Caco-2 (cell line): ENCODE data around the gene GNAQ. TPM values are rescaled to one million over a fixed set of nuclear protein-coding genes. Genes with fewer than 3 reads are reported as not detected.
"Not testable (repeated sequence)": the region's sequence is repeated elsewhere in the genome, so short reads cannot be mapped to it uniquely, and the experiment has no call there.

Experiments
- BruUV-seq: library from RNA; stranded (reverse); fragments of 400-500 nt; replicated peaks from 2 replicates; lab custom pipeline; 2021; lab: Mats Ljungman, UMichigan
- CTCF ChIA-PET: fragments of 300-600 bp; sonication (Branson Sonifier 250); formaldehyde crosslinking; loops from one replicate; lab custom pipeline; 2022; ENCODE audit warnings: antibody characterized with exemption; lab: Charles Lee
- POLR2A ChIA-PET: fragments of 300-600 bp; sonication (Branson Sonifier 250); formaldehyde crosslinking; loops from one replicate; lab custom pipeline; 2022; ENCODE audit warnings: antibody characterized with exemption; lab: Charles Lee
- DNase-seq, 2 experiments: peaks; one replicate each; pipeline versions ENCODE4 v3.0.0 to v3.0.0-alpha.2; 2020 to 2022
- H3K27me3 ChIP-seq: replicated peaks from 2 replicates; pipeline ENCODE4 v1.6.0; 2011; ENCODE audit warnings: low read length; ENCODE audit not compliant: control insufficient read depth, insufficient read depth
- H3K36me3 ChIP-seq: 2 replicates; pipeline ENCODE4 v1.5.1; 2011; ENCODE audit warnings: low read length; ENCODE audit not compliant: control insufficient read depth, insufficient read depth
- H3K4me1 ChIP-seq: fragments of 250-450 bp; sonication (Bioruptor Pico); 2 replicates; pipeline ENCODE4 v1.5.1; 2020; ENCODE audit warnings: mild to moderate bottlenecking
- H3K4me3 ChIP-seq: 2 replicates; pipeline ENCODE4 v1.5.1; 2011; ENCODE audit warnings: low read depth, mild to moderate bottlenecking, control low read depth, low read length
- H3K9me3 ChIP-seq: fragments of 250-450 bp; sonication (Bioruptor Pico); 2 replicates; pipeline ENCODE4 v1.5.1; 2020; ENCODE audit warnings: mild to moderate bottlenecking, moderate library complexity
- H3K27ac Mint-ChIP-seq: one replicate; pipeline ENCODE4 v1.8.0; 2022; ENCODE audit warnings: mixed read lengths; ENCODE audit not compliant: unreplicated experiment
- H3K27me3 Mint-ChIP-seq: one replicate; pipeline ENCODE4 v1.8.0; 2022; ENCODE audit warnings: mixed read lengths; ENCODE audit not compliant: insufficient read depth, unreplicated experiment
- H3K36me3 Mint-ChIP-seq: one replicate; pipeline ENCODE4 v1.8.0; 2022; ENCODE audit warnings: mild to moderate bottlenecking, mixed read lengths; ENCODE audit not compliant: insufficient read depth, unreplicated experiment
- H3K4me1 Mint-ChIP-seq: one replicate; pipeline ENCODE4 v1.8.0; 2022; ENCODE audit warnings: low read depth, mixed read lengths; ENCODE audit not compliant: unreplicated experiment
- H3K4me3 Mint-ChIP-seq: one replicate; pipeline ENCODE4 v1.8.0; 2022; ENCODE audit warnings: mild to moderate bottlenecking, moderate library complexity, mixed read lengths; ENCODE audit not compliant: unreplicated experiment
- H3K9me3 Mint-ChIP-seq: one replicate; pipeline ENCODE4 v1.8.0; 2022; ENCODE audit warnings: mixed read lengths; ENCODE audit not compliant: unreplicated experiment
- CTCF ChIP-seq, 2 experiments: fragments of 200-600 bp in 1 of 2; IDR thresholded peaks; 1 replicate in 1 of 2; 2 replicates in 1 of 2; pipeline versions ENCODE4 v1.5.1 to v1.8.0; 2011 to 2022; ENCODE audit warnings: antibody characterized with exemption in 1 of 2, control low read depth in 1 of 2, inconsistent platforms in 1 of 2, low read depth in 1 of 2, low read length in 1 of 2, mild to moderate bottlenecking in 1 of 2, moderate library complexity in 1 of 2; ENCODE audit not compliant: insufficient read depth in 1 of 2, severe bottlenecking in 1 of 2, unreplicated experiment in 1 of 2
- intact Hi-C: fragments of 100-400 bp; cut with micrococcal nuclease; formaldehyde crosslinking; loops from one replicate; pipeline ENCODE4 v1.10.0; 2022; ENCODE audit not compliant: unreplicated experiment
- total RNA-seq: library from RNA; stranded (reverse); gene quantifications from 2 replicates; pipeline ENCODE4 v1.2.3, GENCODE V29; 2022

GNAQ gene
- total RNA-seq, 1 experiment from 2014 or later = 10.1 TPM

- no peaks in the 10 kb centered on the region for H3K36me3 Mint-ChIP-seq
- H3K4me1 Mint-ChIP-seq = no peaks in the 10 kb centered on the region
- H3K9me3 Mint-ChIP-seq = no peaks in the 10 kb centered on the region
- no peaks in the 10 kb centered on the region for H3K27me3 Mint-ChIP-seq
- no TSS peak for BruUV-seq
- H3K27ac Mint-ChIP-seq = no peak overlapping the region
- H3K36me3 ChIP-seq = no peaks in the 10 kb centered on the region
- DNase-seq = no peak
- no peak overlapping the region for H3K4me3 ChIP-seq
- H3K4me1 ChIP-seq = no peaks in the 10 kb centered on the region
- ChIA-PET POLR2A (no interaction called here), CTCF (no interaction called here)
- no peak overlapping the region for H3K4me3 Mint-ChIP-seq
- intact Hi-C loops = no loop called here
- TF ChIP-seq CTCF (IDR thresholded peaks at IDR 0.05; ENCODE audit: insufficient read depth in 1 of 2, low read depth in 1 of 2, low read length in 1 of 2, severe bottlenecking in 1 of 2, unreplicated experiment in 1 of 2) = no peak
- H3K27me3 ChIP-seq = no peaks in the 10 kb centered on the region
- H3K9me3 ChIP-seq = no peaks in the 10 kb centered on the region
Observed at GRCh38 chr9:77763566-77763965, 268.0 kb downstream of the GNAQ start.

GRCh38 chr9:77760919-77761318 is 270.7 kb downstream of the GNAQ start:
- DNase-seq, H3K9me3 Mint-ChIP-seq, H3K4me3 Mint-ChIP-seq, H3K4me1 ChIP-seq, BruUV-seq, H3K27me3 Mint-ChIP-seq, POLR2A ChIA-PET, H3K4me1 Mint-ChIP-seq, H3K4me3 ChIP-seq, H3K27me3 ChIP-seq, H3K9me3 ChIP-seq, H3K27ac Mint-ChIP-seq, H3K36me3 Mint-ChIP-seq, intact Hi-C loops, CTCF ChIA-PET, H3K36me3 ChIP-seq: not testable (repeated sequence)

- POLR2A ChIA-PET = no interaction called here
- intact Hi-C loops = loop anchor here (10.0 kb wide), 1 partner anchor 295 kb away; no protein-coding TSS in a partner anchor
Observed at GRCh38 chr9:77759391-77759790, 272.2 kb downstream of the GNAQ start.

More at GRCh38 chr9:77759391-77759790, 272.2 kb downstream of the GNAQ start:
- Mint-ChIP-seq H3K27me3 (no peaks in the 10 kb centered on the region), H3K4me1 (no peaks in the 10 kb centered on the region), H3K9me3 (no peaks in the 10 kb centered on the region), H3K4me3 (no peak overlapping the region), H3K27ac (no peak overlapping the region), H3K36me3 (no peaks in the 10 kb centered on the region)
- TF ChIP-seq CTCF (IDR thresholded peaks at IDR 0.05; ENCODE audit: insufficient read depth in 1 of 2, low read depth in 1 of 2, low read length in 1 of 2, severe bottlenecking in 1 of 2, unreplicated experiment in 1 of 2) = no peak
- no peaks in the 10 kb centered on the region for H3K4me1 ChIP-seq
- no peaks in the 10 kb centered on the region for H3K9me3 ChIP-seq
- no TSS peak for BruUV-seq
- H3K27me3 ChIP-seq = no peaks in the 10 kb centered on the region
- CTCF ChIA-PET = no interaction called here
- H3K36me3 ChIP-seq = no peaks in the 10 kb centered on the region
- DNase-seq = no peak
- no peak overlapping the region for H3K4me3 ChIP-seq
